OCI-LY1 (cell line): ENCODE results near the gene BCL2L15.

Experiments
- H2AFZ ChIP-seq: fragments of 200-600 bp; sonication (generic), shearing (Covaris generic); 2 replicates; pipeline ENCODE4 v1.6.0; 2014; ENCODE audit warnings: antibody characterized with exemption, mild to moderate bottlenecking, low read length
- H3F3A ChIP-seq: fragments of 200-600 bp; sonication (generic), shearing (Covaris generic); 2 replicates; pipeline ENCODE4 v1.6.0; 2014; ENCODE audit warnings: mild to moderate bottlenecking, antibody characterized with exemption, low read length, moderate library complexity; ENCODE audit not compliant: insufficient read depth
- H3K27ac ChIP-seq: fragments of 200-600 bp; sonication (generic); 2 replicates; pipeline ENCODE4 v1.5.1; 2014; ENCODE audit warnings: low read length, mixed run types, mild to moderate bottlenecking, low read depth; ENCODE audit not compliant: poor library complexity, severe bottlenecking
- H3K27me3 ChIP-seq: fragments of 200-600 bp; sonication (generic); 2 replicates; pipeline ENCODE4 v1.6.0; 2014; ENCODE audit warnings: antibody characterized with exemption, mild to moderate bottlenecking, low read length, moderate library complexity; ENCODE audit not compliant: insufficient read depth
- H3K36me3 ChIP-seq: fragments of 200-600 bp; sonication (generic); 2 replicates; pipeline ENCODE4 v1.6.1; 2014; ENCODE audit warnings: mild to moderate bottlenecking, antibody characterized with exemption, low read length, moderate library complexity, mixed read lengths; ENCODE audit not compliant: insufficient read depth
- H3K4me1 ChIP-seq: fragments of 200-600 bp; sonication (generic); 2 replicates; pipeline ENCODE4 v1.5.1; 2014; ENCODE audit warnings: mild to moderate bottlenecking, low read length, moderate library complexity; ENCODE audit not compliant: insufficient read depth, severe bottlenecking
- H3K4me2 ChIP-seq: fragments of 200-600 bp; sonication (generic), shearing (Covaris generic); 2 replicates; pipeline ENCODE4 v1.6.1; 2014; ENCODE audit warnings: low read length
- H3K4me3 ChIP-seq: fragments of 200-600 bp; sonication (generic); 2 replicates; pipeline ENCODE4 v1.5.1; 2014; ENCODE audit warnings: low read length, low read depth, mild to moderate bottlenecking, mixed read lengths; ENCODE audit not compliant: poor library complexity, severe bottlenecking
- H3K79me2 ChIP-seq: fragments of 200-600 bp; shearing (Covaris generic); 2 replicates; pipeline ENCODE4 v1.6.1; 2016; ENCODE audit warnings: mixed run types, low read length, mixed read lengths; ENCODE audit not compliant: insufficient read depth
- H3K9ac ChIP-seq: fragments of 200-600 bp; sonication (generic), shearing (Covaris generic); 2 replicates; pipeline ENCODE4 v1.6.1; 2014; ENCODE audit warnings: mild to moderate bottlenecking, low read length, mixed read lengths
- H3K9me2 ChIP-seq: fragments of 200-600 bp; sonication (generic), shearing (Covaris generic); 2 replicates; pipeline ENCODE4 v1.6.1; 2014; ENCODE audit warnings: low read depth, mild to moderate bottlenecking, low read length, mixed read lengths
- H3K9me3 ChIP-seq: fragments of 200-600 bp; shearing (Covaris generic); 2 replicates; pipeline ENCODE4 v1.6.1; 2014; ENCODE audit warnings: low read length, mixed read lengths
- H4K20me1 ChIP-seq: fragments of 200-600 bp; sonication (generic), shearing (Covaris generic); 2 replicates; pipeline ENCODE4 v1.6.0; 2016; ENCODE audit warnings: mild to moderate bottlenecking, low read length; ENCODE audit not compliant: insufficient read depth
- CTCF ChIP-seq: fragments of 200-600 bp; sonication (generic), shearing (Covaris generic); IDR thresholded peaks from 2 replicates; pipeline ENCODE4 v1.5.1; 2017; ENCODE audit warnings: mild to moderate bottlenecking, antibody characterized with exemption, low read length, moderate library complexity, mixed read lengths
- EZH2 ChIP-seq: fragments of 200-600 bp; sonication (generic), shearing (Covaris generic); IDR thresholded peaks from 2 replicates; pipeline ENCODE4 v1.8.0; 2017; ENCODE audit warnings: borderline replicate concordance, mixed run types, mild to moderate bottlenecking, antibody characterized with exemption, low read length, moderate library complexity, mixed read lengths

Gene BCL2L15

GRCh38 chr1:113922957-113923356 is 35.6 kb upstream of the BCL2L15 start:
- no peak overlapping the region for H2AFZ ChIP-seq
- H3F3A ChIP-seq, result no peaks in the 10 kb centered on the region
- no peaks in the 10 kb centered on the region for H3K79me2 ChIP-seq
- H3K9ac ChIP-seq, result no peak overlapping the region
- no peak overlapping the region for H3K4me3 ChIP-seq
- H3K4me1 ChIP-seq, result peaks cover 9% of the 10 kb centered on the region
- no peak overlapping the region for H3K4me2 ChIP-seq
- H3K36me3 ChIP-seq, result no peaks in the 10 kb centered on the region
- no peaks in the 10 kb centered on the region for H3K27me3 ChIP-seq
- no peaks in the 10 kb centered on the region for H3K9me2 ChIP-seq
- no peaks in the 10 kb centered on the region for H3K9me3 ChIP-seq
- H4K20me1 ChIP-seq, result no peaks in the 10 kb centered on the region
- no peak overlapping the region for H3K27ac ChIP-seq
- TF ChIP-seq CTCF (no peak), EZH2 (no peak)

GRCh38 chr1:113918243-113918642 is 30.9 kb upstream of the BCL2L15 start:
- Histone ChIP-seq H3K36me3 (no peaks in the 10 kb centered on the region), H3K9me3 (no peaks in the 10 kb centered on the region), H3K4me3 (no peak overlapping the region), H3K9me2 (no peaks in the 10 kb centered on the region), H4K20me1 (no peaks in the 10 kb centered on the region), H3K27ac (no peak overlapping the region), H3K4me1 (peaks cover 5% of the 10 kb centered on the region), H3K27me3 (no peaks in the 10 kb centered on the region), H3K9ac (no peak overlapping the region), H3K79me2 (no peaks in the 10 kb centered on the region), H3F3A (no peaks in the 10 kb centered on the region), H3K4me2 (no peak overlapping the region), H2AFZ (no peak overlapping the region)
- TF ChIP-seq CTCF, result no peak
- TF ChIP-seq EZH2, result no peak

- Histone ChIP-seq H3K27me3 (no peaks in the 10 kb centered on the region), H3K4me1 (peaks cover 5% of the 10 kb centered on the region), H4K20me1 (no peaks in the 10 kb centered on the region), H3K36me3 (peaks cover 5% of the 10 kb centered on the region; the same call in 1 of the 2 replicates), H3K4me3 (no peak overlapping the region), H3K4me2 (no peak overlapping the region), H3K9ac (no peak overlapping the region), H3K9me3 (no peaks in the 10 kb centered on the region), H3K9me2 (no peaks in the 10 kb centered on the region), H3F3A (no peaks in the 10 kb centered on the region), H2AFZ (no peak overlapping the region), H3K79me2 (no peaks in the 10 kb centered on the region), H3K27ac (no peak overlapping the region)
- TF ChIP-seq CTCF (no peak), EZH2 (no peak)
These were observed 30.2 kb upstream of the BCL2L15 start for GRCh38 chr1:113917400-113918082.
